GM10847 (cell line): Measurements from ENCODE around the gene TNNC2.

Source experiments
- POLR2A ChIP-seq: IDR thresholded peaks from 2 replicates; pipeline ENCODE4 v1.6.1; 2011; ENCODE audit not compliant: insufficient read length; ENCODE audit errors: extremely low read depth

TNNC2 gene

DNA sequence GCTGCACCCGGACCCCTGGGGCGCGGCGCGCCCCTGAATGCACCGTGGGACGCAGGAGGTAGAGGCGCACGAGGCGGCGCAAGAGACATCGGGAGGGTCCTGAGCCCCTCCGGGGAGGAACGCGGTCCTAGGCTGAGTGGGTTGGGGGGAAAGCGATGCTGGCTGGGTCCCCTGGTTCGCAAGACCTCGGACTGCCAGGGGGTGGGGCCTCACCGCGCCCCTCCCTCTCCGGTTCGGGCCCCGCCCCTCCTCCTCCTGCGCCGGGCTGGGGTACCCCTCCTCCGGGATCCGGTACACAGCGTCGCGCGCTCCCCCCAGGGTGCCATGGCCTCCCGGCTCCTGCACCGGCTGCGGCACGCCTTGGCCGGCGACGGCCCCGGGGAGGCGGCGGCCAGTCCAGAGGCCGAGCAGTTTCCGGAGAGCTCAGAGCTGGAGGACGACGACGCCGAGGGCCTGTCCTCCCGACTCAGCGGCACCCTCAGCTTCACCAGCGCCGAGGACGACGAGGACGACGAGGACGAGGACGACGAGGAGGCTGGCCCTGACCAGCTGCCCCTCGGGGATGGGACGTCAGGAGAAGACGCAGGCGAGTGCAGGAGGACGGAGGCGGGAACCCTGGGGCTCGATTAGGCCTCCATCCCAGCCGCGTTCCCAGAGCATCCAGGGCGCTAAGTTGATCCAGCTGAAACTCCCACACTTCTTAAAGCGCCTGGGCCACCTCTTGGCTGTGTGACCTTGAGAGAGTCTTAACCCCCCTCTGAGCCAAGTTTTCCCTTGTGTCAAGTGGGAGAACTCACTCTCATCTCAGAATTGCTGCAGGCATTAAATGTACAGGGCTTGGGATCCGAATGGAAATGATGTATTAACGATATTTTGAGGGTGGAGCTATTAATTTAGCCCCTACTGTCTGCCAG lies 7.0 kb upstream of the TNNC2 start:
- no peak for TF ChIP-seq POLR2A

DNA sequence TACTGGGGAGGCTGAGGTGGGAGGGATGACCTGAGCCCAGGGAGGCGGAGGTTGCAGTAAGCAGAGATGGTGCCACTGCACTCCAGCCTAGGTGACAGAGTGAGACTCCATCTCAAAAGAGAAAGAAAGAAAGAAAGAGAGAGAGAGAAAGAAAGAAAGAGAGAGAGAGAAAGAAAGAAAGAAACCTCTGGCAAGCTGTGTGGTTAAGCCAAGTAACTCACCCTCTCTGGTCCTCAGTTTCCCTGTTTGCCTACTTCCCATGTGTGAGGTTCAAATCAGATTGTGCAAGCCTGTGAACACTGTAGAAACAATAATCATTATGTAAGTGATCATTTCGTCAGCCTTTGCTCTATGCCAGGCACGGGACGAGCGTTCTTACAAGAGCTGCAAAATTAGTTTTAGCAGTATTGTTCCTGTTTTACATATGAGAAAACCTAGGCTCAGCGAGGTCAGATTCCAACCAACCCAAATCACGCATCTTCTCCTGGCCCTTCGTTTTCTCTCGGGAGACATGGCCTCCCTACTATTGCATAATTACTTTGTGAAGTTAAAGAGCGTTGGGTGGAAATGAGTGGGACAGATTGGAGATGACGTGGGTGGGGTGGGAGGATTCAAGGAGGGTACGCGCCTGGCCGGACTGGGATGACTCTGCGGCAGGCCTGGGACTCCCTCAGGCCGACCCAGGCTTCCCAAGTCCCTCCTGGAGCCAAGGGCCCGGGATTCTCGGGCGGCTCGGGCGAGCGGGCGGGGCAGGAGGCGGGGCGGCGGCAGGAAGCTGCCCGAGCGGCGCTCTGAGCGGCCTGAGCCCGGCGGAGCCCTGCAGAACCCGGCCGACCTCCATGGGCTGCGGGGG lies 6.1 kb upstream of the TNNC2 start, which contains the start of gene SNX21:
Gene SNX21 (plus strand): TSS at position 770 of the 853 bp plus-strand sequence. CDS start 121 bp downstream, outside the sequence.
- no peak for TF ChIP-seq POLR2A

DNA sequence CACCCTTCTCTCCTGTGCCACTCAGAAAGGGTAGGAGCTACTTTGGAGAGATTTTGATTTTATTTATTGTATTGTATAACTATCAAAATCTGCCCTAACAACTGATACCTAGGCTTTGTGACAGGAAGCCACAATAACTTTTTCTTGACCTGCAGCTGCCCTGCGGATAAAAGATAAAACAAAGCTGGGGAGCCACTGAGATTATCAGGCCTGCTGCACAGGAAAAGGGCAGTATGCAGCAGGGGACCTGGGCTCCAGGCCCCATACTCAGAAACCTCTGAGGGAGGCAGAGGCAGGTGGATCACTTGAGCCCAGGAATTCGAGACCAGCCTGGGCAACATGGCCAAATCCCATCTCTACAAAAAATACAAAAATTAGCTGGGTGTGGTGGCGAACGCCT lies 5.5 kb upstream of the TNNC2 start:
- no peak for TF ChIP-seq POLR2A

DNA sequence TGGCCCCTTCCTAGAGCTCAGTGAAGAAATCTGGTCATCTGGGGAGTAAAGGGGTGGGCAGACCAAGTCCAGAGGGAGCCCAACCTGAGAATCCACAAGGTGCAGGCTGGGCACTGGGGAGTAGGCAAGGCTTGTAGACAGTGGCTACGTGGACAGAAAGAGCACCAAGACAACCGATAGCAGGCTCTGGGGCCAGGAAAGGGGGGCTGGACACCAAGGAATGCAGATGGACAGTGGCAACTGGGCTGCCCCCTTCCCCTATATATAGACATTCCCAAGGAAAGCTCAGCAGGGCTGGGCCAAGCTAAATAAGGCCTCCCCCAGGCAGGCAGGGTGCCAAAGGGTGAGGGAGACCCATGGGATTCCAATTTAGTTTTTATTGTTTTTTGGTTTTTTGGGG lies 1.5 kb upstream of the TNNC2 start:
- TF ChIP-seq POLR2A = no peak

DNA sequence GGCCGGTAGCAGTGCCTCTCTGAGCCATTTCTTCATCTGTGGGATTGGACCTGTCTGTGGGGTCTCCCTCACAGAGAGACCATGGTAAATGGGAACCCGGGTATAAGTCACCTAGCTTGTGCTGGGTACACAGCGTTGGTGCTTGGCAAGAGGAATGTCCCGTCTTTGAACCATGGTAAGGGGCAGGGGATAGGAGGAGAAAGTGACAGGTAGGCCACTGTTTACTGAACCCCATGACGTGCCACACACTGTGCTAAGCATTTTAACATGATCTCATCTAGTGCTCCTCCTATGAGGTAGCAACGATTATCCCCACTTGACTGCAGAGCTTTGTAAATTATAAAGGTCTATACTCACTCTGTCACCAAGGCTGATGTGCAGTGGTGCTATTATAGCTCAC lies 600 bp upstream of the TNNC2 start:
- TF ChIP-seq POLR2A = no peak

DNA sequence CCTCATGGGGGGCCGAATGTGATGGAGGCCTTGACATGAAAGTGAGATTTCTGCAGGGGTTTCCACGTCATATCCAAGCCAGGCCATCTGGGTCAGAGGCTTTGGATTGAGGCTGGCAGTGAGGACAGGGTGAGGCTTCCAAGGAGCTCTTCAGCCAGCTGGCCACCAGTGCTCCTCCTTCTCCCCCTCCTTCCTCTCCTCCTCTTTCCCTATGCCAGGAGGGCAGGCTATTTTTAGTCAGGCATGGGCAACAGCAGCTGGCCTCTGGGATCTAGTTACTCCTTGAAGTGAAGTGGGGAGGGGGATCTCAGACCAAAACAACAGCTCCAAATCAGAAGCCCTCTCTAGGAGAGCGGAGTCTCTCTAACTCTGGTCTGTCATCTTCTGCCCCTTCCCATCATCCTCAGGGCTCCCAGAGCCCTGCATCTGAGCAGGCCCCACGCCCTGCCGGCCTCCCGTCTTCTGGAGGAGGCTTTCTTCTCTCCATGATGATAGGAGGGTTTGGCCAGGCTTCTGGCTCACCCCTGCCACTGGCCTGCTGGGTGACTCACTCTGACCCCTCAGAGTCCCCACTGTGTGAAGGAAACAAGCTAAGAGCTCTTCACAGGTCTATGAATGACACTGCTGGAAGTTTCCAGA lies 612 bp downstream of the TNNC2 start:
- TF ChIP-seq POLR2A = no peak

DNA sequence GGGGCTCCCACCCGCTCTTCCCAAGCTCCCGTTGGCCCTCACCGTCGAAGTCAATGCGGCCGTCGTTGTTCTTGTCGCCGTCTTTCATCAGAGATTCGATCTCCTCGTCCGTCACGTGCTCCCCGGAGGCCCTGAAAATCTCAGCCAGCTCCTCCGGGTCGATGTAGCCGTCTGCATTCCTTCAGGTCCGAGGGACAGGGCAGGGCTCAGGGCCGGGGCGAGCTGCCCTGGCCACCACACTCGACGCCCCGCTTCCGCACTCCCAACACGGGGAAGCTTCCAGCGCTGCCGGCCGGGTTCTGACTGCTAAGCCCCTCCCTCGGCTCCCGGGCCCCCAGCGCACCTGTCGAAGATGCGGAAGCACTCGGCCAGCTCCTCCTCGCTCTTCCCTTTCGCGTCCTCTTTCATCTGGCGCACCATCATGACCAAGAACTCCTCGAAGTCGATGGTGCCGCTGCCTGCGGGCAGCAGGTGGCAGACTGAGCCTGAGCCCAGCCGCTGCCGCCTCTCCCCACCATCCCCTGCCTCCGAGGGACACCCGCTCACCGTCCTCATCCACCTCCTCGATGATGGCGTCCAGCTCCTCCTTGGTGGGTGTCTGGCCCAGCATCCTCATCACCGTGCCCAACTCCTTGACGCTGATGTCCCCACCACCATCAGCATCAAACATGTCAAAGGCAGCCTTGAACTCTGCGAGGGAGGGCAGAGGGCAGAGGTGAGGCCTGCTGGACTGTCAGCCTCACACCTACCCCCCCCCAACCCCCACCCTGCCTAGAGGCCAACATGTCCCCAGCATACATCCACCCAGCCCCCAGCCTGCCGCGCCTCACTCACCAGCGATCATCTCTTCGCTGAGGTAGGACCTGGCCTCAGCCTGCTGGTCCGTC lies 2.9 kb downstream of the TNNC2 start:
- no peak for TF ChIP-seq POLR2A

DNA sequence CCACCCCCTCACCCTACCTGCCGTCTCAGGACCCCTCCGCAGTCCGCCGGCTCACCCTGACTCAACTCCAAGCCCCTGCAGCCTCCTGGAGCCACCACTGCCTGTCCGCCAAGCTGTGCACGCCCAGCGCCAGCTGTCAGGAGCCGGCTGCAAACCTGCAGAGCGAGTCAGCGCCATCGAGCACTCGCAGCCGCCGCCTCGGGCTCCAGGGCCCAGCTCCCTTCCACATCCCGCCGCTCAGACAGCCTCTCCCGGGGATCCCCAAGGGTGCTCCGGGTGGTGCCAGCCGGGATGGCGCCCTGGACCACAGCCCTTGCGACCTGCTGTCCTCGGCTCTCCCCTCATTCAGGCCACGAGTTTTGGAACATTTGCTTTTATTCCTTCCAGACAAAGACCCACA lies 4.3 kb downstream of the TNNC2 start:
- TF ChIP-seq POLR2A = no peak

DNA sequence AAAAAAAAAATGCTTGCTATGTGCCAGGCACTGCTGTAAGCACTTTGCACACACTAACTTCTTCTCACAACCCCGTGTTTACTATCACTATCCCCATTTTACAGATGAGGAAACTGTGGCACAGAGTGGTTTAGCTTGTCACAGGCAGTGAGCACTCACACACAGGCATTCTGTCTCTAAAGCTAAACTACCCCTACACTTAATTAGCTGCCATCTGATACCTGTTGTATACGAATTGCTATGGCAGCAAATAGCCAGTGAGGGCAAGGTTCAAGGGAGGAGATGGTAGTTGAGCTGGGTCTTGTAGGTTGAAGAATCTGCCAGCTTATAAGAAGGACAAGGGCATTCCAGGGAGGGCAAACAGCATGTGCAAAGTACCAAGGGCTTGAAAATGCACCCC lies 5.2 kb downstream of the TNNC2 start:
- no peak for TF ChIP-seq POLR2A

DNA sequence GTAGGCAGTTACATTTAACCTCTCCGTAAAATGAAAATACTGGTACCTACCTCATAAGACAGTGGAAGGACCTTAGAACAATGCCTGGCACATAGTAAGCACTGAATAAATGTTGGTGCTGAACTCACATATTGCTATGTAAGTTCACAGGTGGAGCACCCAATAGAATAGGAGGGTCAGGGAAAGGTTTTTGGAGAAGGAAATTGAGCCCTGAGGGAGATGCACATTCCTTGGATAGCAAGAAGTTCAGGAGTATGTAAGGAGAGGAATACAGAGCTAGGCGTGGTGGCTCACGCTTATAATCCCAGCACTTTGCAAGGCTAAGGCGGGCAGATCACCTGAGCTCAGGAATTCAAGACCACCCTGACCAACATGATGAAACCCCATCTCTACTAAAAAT lies 7.6 kb downstream of the TNNC2 start:
- no peak for TF ChIP-seq POLR2A

DNA sequence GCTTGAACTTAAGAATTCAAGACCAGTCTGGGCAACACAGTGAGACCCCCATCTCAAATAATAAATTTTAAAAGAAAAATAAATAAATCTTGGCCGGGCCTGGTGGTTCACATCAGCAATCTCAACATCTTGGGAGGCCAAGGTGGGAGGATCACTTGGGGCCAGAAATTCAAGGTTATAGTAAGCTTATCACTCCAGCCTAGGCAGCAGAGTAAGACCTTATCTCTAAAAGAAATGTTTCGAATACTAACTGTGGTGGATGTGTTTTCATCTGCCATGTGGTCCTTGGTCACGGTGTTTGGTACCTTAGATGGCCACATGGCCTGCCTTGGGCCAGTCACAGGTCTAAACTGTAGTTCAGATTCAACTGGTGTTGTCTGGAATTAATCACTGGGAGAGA lies 8.9 kb downstream of the TNNC2 start:
- no peak for TF ChIP-seq POLR2A

DNA sequence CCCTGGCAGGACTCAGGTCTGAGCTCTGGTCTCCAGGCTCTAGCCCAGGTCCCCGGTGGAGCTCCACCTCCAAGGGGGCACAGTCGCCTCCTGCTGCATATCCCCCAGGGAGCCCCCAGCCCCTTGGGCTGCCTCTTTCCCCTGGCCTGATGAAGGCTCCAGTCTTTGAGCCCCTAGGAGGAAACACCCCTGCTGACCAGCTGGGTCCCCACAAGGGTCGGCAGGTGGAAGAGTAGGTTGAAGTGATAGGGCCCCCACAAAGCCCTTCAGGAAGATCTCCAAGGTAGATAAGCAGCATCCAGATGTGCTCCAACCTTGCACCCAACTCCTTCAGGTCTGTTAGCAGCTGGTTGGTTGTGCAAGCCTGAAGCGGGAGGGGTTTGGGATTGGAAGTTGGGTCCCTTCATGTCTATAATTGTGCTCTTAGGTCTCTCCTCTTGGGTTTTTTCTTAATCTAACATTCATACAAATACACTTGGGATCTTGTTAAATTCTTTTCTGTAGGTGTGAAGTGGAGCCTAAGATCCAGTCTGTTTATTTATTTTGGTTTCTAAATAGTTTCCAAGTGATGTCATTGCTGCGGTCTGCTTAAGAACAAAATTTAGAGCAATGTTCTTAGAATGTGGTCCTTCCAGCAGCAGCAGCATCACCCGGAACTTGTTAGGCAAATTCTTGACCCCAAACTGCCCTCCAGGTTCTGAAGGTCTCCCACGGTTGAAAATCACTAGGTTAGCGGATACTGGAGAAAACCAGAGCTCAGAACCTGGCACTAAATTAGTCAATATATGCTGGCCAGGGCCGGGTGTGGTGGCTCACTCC lies 9.5 kb downstream of the TNNC2 start:
- TF ChIP-seq POLR2A = no peak

DNA sequence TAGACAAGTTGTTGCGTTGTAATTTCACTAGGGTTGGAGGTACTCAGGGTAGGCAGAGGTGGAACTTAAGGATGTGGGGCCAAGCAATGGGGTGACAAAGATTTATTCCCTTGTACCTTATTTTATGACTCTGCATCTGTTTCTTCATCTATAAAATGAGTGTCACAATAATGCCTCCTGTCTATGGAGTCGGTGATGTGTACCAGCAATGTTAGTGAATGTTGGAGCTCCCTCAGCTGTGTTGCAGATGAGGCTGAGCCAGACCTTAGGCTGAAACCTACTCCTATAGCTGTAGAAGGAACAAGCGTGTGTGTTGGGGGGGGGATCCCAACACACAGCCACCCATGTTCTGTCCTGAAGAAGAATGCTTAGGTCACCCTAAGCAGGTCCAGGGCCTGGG lies 10.2 kb downstream of the TNNC2 start:
- no peak for TF ChIP-seq POLR2A

DNA sequence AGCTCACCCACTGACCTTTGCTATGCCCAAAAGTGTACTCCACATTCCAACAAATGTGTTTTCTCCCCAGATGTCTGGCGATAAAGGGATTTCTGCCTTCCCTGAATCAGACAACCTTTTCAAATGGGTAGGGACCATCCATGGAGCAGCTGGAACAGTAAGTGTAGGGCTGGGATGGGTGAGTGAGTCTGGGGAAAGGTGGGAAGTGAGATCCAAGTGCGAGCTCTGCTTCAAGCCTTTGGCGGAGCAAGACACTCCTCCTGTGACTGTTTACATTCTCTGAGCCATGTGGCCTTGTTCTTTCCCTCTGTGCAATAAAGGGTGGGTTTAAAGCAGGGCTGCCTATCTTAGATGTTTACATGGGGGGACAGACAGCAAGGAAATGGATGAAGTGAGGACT lies 12.8 kb downstream of the TNNC2 start:
- TF ChIP-seq POLR2A = no peak
